HG03439 (cell line): Measurements from ENCODE around the gene TASOR.

Source experiments
- ATAC-seq: cut with Tn5 transposase; IDR thresholded peaks from one replicate; pipeline ENCODE4 v1.9.1; 2021; ENCODE audit warnings: mild to moderate bottlenecking, moderate library complexity; ENCODE audit not compliant: unreplicated experiment

The TASOR gene

DNA sequence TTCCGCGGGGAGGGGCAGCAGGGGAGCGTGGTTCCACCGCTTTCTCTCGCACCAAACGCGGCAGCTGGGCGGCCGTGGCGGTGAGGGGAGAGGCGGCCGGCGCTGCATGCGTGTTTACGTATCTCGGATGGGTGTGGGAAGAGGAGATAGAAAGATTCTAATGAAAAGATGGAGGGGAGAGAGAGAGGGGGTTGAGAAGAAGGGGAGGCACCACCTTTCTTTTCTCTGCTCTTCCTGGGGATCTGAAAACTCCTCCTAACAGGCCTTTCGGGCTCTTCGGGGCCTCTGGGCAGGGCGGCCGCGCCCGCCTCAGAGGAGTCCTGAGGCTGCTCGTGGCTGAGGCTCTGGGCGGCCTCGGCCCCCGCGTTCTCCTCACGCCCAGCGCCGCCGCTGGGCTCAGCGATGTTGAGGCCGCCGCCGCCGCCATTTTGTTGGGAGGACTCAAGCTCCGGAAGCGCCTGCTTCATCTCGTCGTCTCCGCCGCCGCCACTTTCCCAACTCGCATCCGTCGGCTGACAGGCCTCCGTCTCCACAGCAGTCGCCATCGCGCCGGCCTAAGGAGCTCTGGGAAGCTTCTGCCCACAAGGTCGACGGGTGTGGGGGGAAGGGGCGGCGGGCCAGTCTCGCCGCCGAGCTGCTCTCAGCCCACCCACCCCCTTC is 473 bp downstream of the TASOR start:
- ATAC-seq: peak; percentile 73

DNA sequence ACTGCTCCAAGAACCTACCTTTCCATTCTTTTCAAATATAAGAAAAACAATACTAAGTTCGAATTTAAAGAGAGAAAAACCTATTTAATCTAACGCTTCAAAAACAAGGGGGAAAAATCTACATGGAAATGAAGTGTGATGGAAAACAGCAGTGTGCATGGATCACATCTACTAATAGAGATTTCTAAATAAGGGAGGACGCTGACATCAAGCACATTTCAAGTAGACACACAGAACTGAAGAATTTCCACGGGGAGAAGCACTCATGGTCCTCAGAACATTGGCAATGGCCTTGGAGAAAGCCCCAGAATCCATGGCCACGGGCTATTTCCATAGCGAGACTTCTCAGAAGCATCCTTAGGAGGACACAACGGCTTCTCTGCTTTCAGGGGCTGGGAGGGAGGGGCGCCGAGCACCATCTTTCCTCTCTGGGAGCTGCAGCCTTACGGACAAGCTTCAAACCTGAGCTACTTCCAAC is 1.0 kb downstream of the TASOR start:
- no peak for ATAC-seq

DNA sequence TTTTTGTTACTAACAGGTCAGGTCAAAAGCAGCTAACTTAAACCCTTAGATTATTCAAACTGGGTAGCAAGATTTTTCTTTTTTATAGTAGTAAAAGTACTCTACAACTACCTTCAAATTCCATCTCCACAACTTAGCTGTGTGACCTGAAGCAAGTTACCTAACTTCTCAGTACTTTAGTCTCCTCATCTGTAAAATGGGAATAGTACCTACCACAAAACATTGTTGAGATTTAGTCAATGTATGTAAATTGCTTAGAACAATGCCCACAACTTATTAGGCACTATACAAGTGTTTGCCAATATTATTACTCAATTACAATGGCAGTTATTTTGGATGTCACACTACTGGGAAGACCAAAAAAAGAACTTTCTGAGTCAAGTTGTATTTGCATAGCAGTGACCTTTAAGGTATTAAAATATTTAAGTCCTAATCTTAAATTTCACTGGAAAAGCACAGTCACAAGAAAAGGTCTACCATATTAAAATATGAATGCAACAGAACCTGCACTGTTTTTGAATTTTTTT is 2.9 kb downstream of the TASOR start:
- no peak for ATAC-seq

DNA sequence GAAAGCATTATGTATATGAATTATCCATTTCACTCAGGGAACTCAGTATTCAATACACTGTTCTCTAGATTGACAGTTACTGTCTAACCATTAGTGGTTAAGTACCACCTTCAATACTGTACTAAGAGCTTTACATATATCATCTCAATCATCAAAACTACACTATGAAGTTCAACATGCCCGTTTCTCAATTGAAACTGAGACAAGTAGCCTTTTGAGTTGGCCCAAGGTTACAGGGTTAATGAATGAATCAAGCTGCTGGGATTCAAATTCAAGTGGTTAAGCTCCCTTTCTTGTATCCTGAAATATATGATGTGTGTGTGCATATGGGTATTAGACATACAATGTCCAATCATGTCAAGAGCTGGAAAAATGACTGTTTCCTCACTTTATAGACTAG is 5.8 kb downstream of the TASOR start:
- ATAC-seq: no peak

- no peak for ATAC-seq
These were observed 9.1 kb downstream of the TASOR start for GRCh38 chr3:56673781-56674457.

GRCh38 chr3:56667973-56668579 is 15.0 kb downstream of the TASOR start:
- no peak for ATAC-seq

GRCh38 chr3:56664823-56665222 is 18.2 kb downstream of the TASOR start:
- ATAC-seq: no peak

DNA sequence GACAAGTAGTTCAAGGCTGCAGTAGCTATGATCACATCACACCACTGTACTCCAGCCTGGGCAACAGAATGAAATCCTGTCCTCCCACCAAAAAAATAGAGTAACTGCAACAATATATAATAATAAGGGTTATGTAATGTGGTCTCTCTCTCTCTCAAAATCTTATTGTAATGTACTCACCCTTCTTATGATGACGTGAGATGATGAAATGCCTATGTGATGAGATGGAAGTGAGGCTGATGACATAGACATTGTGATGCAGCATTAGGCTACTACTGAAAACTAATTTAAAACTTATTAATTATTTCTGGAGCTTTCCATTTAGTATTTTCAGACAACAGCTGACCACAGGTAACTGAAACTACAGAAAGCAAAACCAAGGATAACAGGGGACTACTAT is 27.4 kb downstream of the TASOR start:
- no peak for ATAC-seq

DNA sequence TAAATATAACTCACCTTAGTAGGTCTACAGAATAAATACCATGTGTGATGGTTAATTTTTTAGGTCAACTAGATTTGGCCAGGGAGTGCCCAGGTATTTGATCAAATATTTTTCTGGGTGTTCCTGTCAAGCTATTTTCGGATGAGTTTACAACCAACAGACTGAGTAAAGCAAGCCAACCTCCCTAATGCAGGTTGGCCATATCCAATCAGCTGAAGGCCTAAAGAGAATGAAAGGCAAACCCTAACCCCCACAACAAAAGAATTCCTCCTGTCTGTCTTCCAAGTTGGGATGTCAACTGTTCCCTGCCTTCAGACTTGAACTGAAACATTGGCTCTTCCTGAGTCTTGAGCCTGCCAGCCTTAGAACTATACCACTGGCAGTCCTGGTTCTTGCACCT is 28.6 kb downstream of the TASOR start:
- no peak for ATAC-seq

DNA sequence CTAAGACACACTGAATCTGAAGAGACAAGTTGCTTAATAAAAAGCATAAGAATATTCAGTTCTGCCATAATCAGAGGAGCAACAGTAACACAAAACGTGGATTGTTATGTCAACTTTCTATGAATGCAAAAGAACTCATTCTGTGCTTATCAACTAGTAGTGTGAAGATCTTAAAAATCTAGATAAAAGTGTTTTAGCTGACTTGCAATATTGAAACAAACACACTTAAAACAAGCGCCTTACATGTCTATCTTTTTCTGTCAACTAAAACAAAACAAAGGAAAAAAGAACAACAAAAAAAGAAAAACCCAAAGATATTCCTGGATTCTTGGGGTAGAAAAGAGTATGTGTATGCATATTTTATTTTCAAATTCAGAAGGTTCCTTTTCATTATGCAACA is 37.7 kb downstream of the TASOR start:
- ATAC-seq: no peak

- no peak for ATAC-seq
These were observed 49.2 kb downstream of the TASOR start for GRCh38 chr3:56633602-56634535.
